Left ventricle myocardium superior (tissue), 1 donor: ENCODE results near the gene KANSL3. TPM values are rescaled to one million over a fixed set of nuclear protein-coding genes. Genes with fewer than 3 reads are reported as not detected.
"Not testable (repeated sequence)": the region's sequence is repeated elsewhere in the genome, so short reads cannot be mapped to it uniquely, and the experiment has no call there.

Experiments used
- ATAC-seq: fragments of 200-7000 bp; cut with Tn5 transposase; one replicate; pipeline ENCODE4 v1.9.1; 2020; ENCODE audit warnings: mild to moderate bottlenecking, moderate library complexity
- DNase-seq: peaks from one replicate; pipeline ENCODE4 v3.0.0-alpha.2; 2020
- intact Hi-C: fragments of 100-400 bp; cut with micrococcal nuclease; formaldehyde crosslinking; loops from one replicate; pipeline ENCODE4 v1.11.0; 2022
- long read RNA-seq: library from polyadenylated mRNA; unstranded; transcript quantifications from one replicate; pipeline ENCODE4 v2.0.0, GENCODE V29; 2021
- total RNA-seq: library from RNA; stranded (reverse); fragmentation: NEBNext Ultra II Directional; extraction: Animal tissue kit (Norgen Biotek cat#: 25700); gene quantifications from one replicate; pipeline ENCODE4 v1.2.1, GENCODE V29; 2021
- donor health status: DM: no; HTN: yes; CAD: no; lungs with severe emphysema.

The KANSL3 gene
- total RNA-seq, result 30.9 TPM
- long read RNA-seq, partial matches to known transcripts, result 5 of 19 reads
- long read RNA-seq, other reads (novel, unspliced or antisense), result 14 of 19 reads

GRCh38 chr2:96638144-96639121 lies at the start of gene KANSL3:
Gene KANSL3, minus strand, starts transcription at chr2:96638312. Its CDS starts 1,177 bp downstream, at chr2:96637135.
- intact Hi-C loops, result no loop called here
- DNase-seq, result peak; percentile 94
- ATAC-seq, result peak; percentile 89

GRCh38 chr2:96687266-96687665 lies 49.2 kb upstream of the KANSL3 start:
- ATAC-seq, result no peak
- DNase-seq, result no peak
- intact Hi-C loops, result no loop called here

- DNase-seq (peak; percentile 58), ATAC-seq (peak; percentile 60)
- intact Hi-C loops, result no loop called here
Measured at GRCh38 chr2:96685577-96686459, 47.7 kb upstream of the KANSL3 start.

GRCh38 chr2:96684883-96685576 lies 46.9 kb upstream of the KANSL3 start:
- ATAC-seq (no peak), DNase-seq (no peak)
- intact Hi-C loops, result no loop called here

GRCh38 chr2:96683972-96684820 lies 46.1 kb upstream of the KANSL3 start:
- no peak for DNase-seq
- intact Hi-C loops, result no loop called here
- no peak for ATAC-seq

GRCh38 chr2:96683307-96683706 lies 45.2 kb upstream of the KANSL3 start:
- DNase-seq, result no peak
- no peak for ATAC-seq
- intact Hi-C loops, result no loop called here

- no peak for DNase-seq
- intact Hi-C loops, result no loop called here
- ATAC-seq, result no peak
Measured at GRCh38 chr2:96681540-96681939, 43.4 kb upstream of the KANSL3 start.

- ATAC-seq, result no peak
- DNase-seq, result no peak
- intact Hi-C loops, result no loop called here
Measured at GRCh38 chr2:96680561-96681141, 42.5 kb upstream of the KANSL3 start.

GRCh38 chr2:96679848-96680247 lies 41.7 kb upstream of the KANSL3 start:
- DNase-seq, result no peak
- intact Hi-C loops, result no loop called here
- no peak for ATAC-seq

- ATAC-seq (no peak), DNase-seq (no peak)
- intact Hi-C loops, result no loop called here
Measured at GRCh38 chr2:96669539-96670215, 31.6 kb upstream of the KANSL3 start.

GRCh38 chr2:96668771-96669170 lies 30.7 kb upstream of the KANSL3 start:
- intact Hi-C loops, result no loop called here
- ATAC-seq (no peak), DNase-seq (no peak)

- intact Hi-C loops, DNase-seq: not testable (repeated sequence)
Measured at GRCh38 chr2:96665717-96666116, 27.6 kb upstream of the KANSL3 start.

GRCh38 chr2:96665083-96665569 lies 27.0 kb upstream of the KANSL3 start:
- peak; percentile 89 for ATAC-seq
- intact Hi-C loops, result no loop called here
- DNase-seq, result no peak

More at GRCh38 chr2:96665717-96666116, 27.6 kb upstream of the KANSL3 start:
- ATAC-seq, result not testable (repeated sequence)

GRCh38 chr2:96664366-96664925 lies 26.3 kb upstream of the KANSL3 start:
- ATAC-seq (no peak), DNase-seq (no peak)
- intact Hi-C loops, result no loop called here

GRCh38 chr2:96663829-96664228 lies 25.7 kb upstream of the KANSL3 start:
- intact Hi-C loops, result no loop called here
- no peak for DNase-seq
- ATAC-seq, result peak; percentile 58

GRCh38 chr2:96663177-96663576 lies 25.1 kb upstream of the KANSL3 start:
- DNase-seq, result no peak
- ATAC-seq, result no peak
- intact Hi-C loops, result no loop called here

GRCh38 chr2:96662360-96662759 lies 24.2 kb upstream of the KANSL3 start:
- intact Hi-C loops, result no loop called here
- DNase-seq, result no peak
- no peak for ATAC-seq
